H4 (cell line): ENCODE data around the gene IFITM10. TPM values are rescaled to one million over a fixed set of nuclear protein-coding genes. Genes with fewer than 3 reads are reported as not detected.

ENCODE experiments used
- DNase-seq: peaks from one replicate; pipeline ENCODE4 v3.0.0-alpha.2; 2015; ENCODE audit warnings: low spot score
- total RNA-seq: library from RNA; depleted of rRNA; stranded (reverse); fragments of >200 nt; shearing (Covaris generic); gene quantifications from 2 replicates; pipeline ENCODE4 v1.2.3, GENCODE V29; 2014

IFITM10 gene
- total RNA-seq, 1 experiment from 2014 or later: 2.0 TPM

DNA sequence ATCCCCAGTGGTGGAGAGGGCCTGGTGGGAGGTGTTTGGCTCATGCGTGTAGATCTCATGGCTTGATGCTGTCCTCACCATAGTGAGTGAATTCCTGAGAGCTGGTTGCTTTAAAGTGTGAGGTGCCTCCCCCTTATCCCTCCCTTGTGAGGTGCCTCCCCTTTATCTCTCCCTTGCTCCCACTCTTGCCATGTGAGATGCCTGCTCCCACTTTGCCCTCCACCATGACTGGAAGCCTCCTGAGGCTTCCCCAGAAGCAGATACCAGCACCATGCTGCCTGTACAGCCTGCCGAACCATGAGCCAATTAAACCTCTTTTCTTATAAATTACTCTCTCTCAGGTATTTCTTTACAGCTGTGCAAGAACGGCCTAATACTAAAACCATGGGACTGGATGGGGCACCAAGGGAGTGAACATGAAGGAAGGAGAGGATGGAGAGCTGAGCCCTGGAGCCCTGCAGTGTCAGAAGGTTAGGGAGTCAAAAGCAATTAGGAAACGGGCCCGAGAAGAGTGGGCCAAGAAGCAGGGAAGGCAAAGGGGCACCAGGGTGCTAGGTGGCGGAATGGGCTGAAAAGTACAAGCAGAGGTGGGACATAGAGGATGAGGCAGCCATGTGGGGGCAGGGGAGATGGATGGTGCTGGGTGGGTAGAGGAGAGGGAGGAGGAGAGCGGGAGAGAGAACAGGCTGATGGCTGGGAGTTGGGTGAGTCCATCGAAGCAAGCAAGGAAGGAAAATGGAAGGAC, 9.4 kb downstream of the IFITM10 start:
- DNase-seq: no peak

DNA sequence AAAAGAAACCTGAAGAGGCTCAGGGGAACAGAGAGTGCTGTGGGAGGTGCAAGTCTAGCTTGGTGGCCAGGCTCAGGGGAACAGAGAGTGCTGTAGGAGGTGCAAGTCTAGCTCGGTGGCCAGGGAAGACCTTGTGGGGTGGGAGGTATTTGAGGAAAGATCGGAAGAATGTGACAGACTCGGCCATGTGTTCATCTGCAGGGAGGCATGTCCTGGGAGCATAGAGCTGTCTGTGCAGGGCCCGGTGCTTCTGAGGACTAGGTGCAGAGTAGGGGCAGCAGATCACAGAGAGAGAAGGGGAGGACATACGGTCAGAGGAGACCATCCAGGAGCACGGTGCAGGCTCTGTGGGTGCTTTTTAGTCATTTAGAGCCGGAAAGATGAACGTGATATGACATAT, 10.8 kb downstream of the IFITM10 start:
- no peak for DNase-seq

DNA sequence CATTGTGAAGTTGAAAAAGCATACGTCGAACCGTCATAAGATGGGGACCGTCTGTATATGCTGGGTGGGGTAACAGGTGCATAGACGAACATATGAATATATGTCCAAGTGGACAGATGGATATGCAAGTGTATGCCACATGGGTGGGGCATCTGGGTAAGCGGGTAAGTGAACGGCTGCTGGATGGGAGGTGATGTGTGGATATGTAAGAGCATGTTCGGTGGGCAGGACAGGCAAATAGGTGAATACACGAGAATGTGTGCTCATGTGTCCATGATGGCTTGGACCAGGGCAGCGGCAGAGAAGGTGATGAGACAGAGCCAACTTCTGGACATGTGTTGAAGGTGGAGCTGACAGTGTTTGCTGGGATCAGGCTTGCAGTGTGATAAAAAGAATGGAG, 12.0 kb downstream of the IFITM10 start:
- no peak for DNase-seq

DNA sequence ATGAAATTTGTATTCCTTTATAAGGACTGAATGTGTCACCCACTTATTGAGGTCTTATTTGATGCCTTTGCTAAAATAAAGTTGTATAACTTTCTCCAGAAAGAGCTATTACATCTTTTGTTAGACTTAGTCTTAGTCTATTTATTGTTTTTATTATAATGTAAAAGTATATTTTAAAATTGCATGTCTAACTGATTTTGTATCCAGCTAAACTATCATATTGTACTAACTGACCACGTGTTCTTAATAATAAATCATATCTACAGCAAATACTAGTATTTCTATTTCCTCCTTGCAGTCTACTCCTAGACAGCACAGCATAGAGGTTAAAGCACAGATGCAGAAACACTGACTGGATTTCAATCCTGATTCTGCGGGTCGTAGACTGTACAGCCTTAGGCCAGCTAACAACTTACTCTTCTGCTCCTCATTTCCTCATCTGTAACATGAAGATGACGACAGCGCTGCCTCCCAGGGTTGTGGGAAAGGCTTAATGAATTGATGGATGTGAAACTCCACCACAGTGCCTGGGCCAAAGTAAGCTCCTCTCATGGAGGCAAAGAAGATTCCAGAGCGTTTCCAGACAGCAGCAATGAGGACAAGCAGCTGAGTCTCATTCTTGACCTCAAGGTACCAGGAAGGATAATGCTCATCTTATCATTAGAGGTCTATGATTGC, 13.2 kb downstream of the IFITM10 start:
- no peak for DNase-seq

GRCh38 chr11:1736447-1736992, 13.9 kb downstream of the IFITM10 start:
- no peak for DNase-seq

DNA sequence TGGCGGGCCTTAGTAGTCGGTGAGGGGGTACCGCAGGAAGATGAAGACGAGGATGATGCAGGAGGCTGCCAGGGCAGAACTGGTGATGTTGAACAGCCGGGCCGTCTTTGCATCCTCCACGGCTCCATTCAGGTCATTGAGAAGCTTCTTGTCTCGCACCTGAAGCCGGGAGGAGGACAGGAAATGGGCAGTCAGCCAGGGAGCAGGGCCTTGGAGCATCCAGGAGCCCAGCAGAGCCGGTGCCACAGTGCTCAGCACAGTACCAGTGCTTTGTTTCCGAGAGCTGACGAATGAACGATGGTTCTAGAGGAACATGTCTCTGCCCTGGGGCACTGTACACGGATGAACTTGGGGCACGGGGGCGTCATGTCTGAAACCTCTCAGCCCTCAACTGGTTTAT, 15.1 kb downstream of the IFITM10 start:
- no peak for DNase-seq

GRCh38 chr11:1734641-1735081, 15.7 kb downstream of the IFITM10 start:
- peak; percentile 4 for DNase-seq

DNA sequence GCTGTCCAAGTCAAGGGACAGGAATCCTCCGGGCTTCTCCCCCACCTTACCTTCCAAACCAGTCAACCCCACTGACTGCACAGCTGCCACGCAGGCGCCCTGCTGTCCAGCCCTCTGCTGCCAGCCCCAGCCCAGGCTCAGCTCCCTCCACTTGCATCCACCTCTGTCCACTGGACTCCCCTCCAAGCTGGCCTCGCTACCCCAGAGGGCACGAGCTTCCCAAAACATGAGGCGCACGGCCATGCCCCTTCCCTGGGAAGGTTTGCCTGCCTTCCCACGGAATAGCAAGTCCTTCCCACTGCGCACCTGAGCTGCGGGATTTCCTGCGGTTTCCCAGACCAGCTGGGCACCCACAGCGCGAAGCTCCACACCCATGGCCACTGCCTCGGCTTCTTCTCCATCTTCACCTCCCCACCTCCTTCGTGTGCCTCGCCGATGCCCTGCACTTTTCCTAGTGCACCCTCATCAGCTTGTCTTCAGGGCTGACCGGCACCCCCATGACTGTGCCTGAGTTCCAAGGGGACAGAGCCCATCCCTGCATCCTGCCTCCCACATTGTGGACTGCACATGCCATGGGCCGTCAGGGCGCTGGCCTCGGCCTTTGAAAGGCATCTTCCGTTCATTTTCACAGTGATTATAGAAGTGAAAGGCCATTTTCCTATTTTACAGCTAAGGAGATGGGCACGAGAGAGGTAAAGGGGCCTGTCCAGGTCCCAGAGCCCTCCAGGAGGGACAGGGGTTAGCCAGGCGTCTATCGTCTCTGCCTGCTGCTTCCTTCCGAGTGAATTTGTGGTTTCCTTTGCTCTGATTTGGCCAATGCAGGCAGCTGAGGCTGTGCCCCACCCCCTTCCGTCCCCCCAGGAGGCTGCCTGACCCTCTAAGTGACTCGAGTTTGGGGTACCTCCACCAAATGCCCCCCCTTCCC, 16.4 kb downstream of the IFITM10 start:
- DNase-seq: peak; percentile 11

DNA sequence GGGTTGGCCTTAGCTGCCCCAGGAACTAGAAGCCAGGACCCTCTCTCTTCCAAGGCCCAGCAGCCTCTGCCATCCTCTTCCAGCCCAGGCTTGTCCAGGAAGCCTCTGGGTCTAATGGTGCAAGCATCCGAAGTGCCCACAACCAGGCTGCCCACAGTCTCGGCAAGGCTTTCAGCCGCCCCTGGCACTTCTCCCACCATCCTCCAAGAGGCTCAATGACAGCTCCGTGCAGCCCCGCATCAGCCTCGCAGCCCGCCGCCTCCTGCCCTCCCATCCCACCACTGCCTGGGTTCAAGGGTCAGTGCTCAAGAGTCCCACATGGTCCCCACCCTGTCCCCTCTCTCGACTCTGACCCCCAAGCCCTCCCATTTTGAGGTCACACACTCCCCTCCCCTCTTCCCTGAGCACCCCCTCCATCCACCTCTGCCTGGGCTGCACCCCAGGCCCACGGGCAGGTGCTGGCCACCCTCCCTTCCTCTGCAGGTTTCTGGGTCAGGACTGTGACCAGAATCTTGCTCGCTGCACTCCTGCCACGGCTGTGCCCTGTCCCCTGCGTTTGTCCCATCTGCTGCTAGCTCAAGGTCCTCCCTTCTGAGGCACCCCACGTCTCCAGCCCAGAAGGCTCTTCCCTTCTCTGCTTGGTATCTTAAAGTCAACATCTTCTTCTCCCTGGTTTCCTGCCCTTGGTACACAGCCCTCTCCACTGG, 17.2 kb downstream of the IFITM10 start:
- DNase-seq: peak; percentile 5

DNA sequence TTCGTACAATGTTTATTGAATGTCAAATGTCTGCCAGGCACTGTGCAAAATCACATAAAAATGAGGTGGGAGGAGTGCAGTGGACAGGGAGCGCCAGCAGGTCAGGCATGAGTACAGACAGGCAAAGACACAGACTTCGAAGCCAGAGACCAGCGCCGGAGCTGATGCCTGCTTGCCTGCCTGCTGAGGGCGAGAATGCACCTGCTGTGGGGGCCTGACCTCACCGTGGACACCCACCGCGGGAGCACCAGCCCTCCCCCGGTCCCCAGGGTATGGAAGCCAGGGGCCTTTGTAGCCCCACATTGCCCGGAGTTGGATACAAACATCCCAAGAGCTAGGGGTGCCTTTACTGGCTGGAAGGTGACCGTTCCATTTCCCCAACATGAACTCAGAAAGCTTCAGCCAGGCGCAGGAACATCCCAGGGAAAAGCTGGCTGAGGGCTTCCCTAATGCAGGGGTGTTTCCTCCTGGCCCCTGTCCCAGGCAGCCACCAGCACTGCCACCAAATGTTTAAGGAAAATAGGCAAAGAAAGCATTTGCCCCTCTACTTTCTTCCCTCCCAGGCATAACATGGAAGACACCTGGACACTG, 17.9 kb downstream of the IFITM10 start:
- DNase-seq: peak; percentile 6

GRCh38 chr11:1731451-1732059, 18.8 kb downstream of the IFITM10 start:
- DNase-seq: peak; percentile 2

DNA sequence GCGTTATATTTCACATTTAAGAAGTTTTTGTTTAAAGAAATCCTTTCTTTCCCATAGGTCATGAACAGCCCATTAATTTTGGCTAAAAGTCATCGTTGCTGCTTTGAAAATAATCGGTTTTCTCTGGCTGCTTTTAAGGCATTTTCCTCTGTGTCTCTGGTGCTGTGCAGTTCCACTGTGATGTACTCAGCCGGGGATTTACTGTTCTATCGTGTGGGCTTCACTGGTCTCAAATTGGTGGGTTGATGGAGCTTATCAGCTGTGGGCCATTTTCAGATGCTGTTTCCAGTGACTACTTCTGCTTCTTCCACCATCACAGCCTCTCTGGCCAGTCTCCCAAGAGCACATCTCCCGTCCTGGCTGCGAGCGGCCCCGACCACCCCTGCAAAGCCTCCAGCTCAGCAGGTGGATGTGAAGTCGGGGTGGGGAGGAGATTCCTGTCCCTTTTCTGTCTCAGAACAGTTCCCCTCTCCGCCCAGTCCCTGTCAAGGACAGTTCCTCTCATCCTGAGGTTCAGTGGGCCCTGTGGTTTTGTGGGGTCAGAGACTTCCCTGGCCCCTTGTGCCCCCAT, 20.3 kb downstream of the IFITM10 start:
- DNase-seq: peak; percentile 2

DNA sequence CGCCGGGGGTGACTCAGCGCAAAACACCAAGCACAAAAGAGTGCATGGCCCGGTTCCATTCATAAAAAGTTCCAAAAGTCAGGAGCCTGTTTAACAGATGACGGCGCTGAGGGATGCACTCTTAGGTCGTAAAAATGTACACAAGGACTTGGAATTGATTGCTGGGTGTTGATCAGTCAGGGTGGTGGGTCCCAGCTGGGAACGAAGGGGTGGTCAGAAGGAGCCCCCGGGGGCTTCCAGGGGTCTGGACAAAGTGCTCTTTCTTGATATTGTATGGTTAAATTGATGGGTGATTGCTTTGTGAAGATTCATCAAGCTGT, 20.7 kb downstream of the IFITM10 start:
- DNase-seq: peak; percentile 3

DNA sequence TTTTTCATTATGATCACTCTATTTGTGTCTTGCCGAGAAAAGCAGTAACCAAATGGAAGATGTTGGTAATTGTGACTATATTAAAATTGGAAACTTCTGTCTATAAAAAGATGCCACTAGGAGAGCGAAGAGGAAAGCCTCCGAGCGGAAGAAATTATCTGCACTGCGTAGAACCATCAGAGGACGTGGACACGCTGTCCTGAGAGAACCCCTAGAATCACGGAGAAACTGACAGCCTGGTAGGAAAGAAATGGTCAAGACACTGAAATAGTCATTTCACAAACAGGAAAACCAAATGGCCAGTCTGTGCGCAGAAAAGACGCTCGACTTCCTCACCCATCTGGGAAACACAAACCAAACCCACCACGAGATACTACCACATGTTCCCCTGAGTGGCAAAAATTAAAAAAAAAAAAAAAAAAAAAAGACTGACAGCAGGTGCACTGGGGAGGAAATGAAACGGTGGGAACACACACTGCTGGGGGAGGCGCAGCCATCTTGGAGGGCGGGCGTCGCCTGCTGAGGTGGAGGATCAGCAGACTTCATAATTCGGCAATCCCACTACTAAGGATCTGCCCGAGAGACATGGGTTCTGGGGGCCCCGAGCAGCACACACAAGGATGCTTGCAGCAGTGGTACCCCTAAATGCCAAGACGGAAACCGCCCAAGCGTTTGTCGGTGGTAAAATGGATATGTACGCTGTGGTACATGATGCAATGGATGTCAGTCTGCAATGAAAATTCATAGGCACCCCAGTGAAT, 21.3 kb downstream of the IFITM10 start:
- no peak for DNase-seq

GRCh38 chr11:1728301-1728700, 22.1 kb downstream of the IFITM10 start:
- peak; percentile 3 for DNase-seq

DNA sequence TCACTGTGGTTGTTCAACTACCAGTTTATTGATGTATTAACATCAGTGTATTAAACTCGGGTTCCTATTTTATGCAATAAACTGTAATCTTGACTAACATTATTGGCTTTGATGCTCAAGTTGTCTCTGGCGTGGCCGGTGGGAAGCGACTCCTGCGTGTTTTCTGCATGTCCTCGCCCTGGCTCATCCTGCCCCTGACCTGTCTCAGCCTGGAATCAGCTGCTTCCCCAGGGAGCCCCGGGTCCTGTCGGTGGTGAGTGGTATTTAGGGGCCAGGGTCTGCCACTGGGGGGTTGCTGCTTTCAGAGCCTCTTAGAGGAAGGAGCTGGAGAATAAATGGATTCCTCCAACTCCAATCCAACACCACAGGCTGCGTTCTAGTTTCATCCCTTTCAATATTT, 22.5 kb downstream of the IFITM10 start:
- no peak for DNase-seq

DNA sequence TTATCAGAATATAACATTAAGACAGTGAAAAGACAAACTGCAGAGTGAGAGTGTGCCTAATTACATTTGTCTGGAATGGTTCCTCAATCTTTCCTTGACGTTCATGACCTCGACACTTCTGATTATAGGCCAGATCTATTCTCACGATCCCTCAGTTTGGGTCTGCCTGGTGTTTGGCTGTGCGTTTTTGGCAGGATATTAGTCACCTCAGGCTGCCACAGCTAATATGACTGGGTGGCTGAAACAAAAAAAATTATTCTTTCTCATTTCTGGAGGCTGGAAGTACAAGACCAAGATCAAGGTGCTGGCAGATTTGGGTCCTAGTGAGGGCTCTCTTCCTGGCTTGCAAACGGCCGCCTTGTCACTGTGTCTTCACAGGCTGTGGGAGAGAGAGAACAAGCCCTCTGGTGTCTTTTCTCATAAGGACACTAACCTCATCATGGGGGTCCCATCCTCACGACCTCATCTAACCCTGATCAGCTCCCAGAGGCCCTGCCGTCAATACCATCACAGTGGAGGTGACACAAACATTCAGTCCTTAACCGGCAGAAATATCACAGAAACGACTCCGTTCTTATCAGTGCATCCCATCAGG, 23.2 kb downstream of the IFITM10 start:
- DNase-seq: no peak

DNA sequence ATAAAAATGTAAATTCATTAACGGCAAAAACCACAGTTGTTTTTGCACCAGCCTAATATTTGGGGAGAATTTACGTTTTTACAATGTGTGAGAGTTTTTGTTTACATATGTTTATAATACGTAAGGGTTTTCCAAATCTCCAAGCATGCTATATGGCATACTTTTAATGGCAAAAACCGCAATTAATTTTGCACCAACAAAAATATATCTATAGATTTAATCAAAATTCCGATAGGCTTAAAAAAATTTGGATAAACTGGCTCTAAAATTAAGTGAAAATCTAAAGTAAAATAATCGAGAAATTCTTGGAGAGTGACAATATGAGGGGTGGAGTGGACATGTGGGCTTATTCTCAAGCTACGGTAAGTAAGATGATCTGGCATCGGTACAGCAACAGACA, 30.6 kb downstream of the IFITM10 start:
- DNase-seq: no peak

GRCh38 chr11:1718326-1718725, 32.1 kb downstream of the IFITM10 start:
- no peak for DNase-seq
